SK-N-SH treated with all-trans-retinoic acid at 6 μM for 48 hours (cell line): Measurements from ENCODE around the gene GPC5.

Experiments
- ATAC-seq: fragments of 200-7000 bp; cut with Tn5 transposase; 3 replicates; pipeline ENCODE4 v1.9.1; 2020; ENCODE audit warnings: mild to moderate bottlenecking, moderate library complexity
- ARNTL ChIP-seq: fragments of 450-650 bp; formaldehyde crosslinking; IDR thresholded peaks from 2 replicates; pipeline ENCODE4 v1.5.0; 2020; ENCODE audit warnings: low read depth, mild to moderate bottlenecking, moderate library complexity, borderline replicate concordance
- BACH2 ChIP-seq: fragments of 250-450 bp; sonication (Bioruptor Pico); IDR thresholded peaks from 2 replicates; pipeline ENCODE4 v1.9.0; 2021; ENCODE audit warnings: mild to moderate bottlenecking, borderline replicate concordance
- CSDC2 ChIP-seq: fragments of 250-450 bp; sonication (Bioruptor Pico); IDR thresholded peaks from 2 replicates; pipeline ENCODE4 v1.5.0; 2020; ENCODE audit warnings: mild to moderate bottlenecking, moderate library complexity
- ESRRG ChIP-seq: fragments of 250-450 bp; sonication (Bioruptor Pico); IDR thresholded peaks from 2 replicates; pipeline ENCODE4 v1.6.1; 2021; ENCODE audit warnings: mild to moderate bottlenecking
- GLIS3 ChIP-seq: fragments of 250-450 bp; sonication (Bioruptor Pico); IDR thresholded peaks from 2 replicates; pipeline ENCODE4 v1.5.0; 2020; ENCODE audit warnings: mild to moderate bottlenecking, moderate library complexity
- OSR1 ChIP-seq: fragments of 250-450 bp; sonication (Bioruptor Pico); IDR thresholded peaks from 2 replicates; pipeline ENCODE4 v1.8.0; 2022; ENCODE audit warnings: moderate library complexity, mild to moderate bottlenecking, inconsistent platforms
- PPARA ChIP-seq: fragments of 250-450 bp; sonication (Bioruptor Pico); IDR thresholded peaks from 2 replicates; pipeline ENCODE4 v1.5.0; 2020; ENCODE audit warnings: mild to moderate bottlenecking, borderline replicate concordance
- RARB ChIP-seq: fragments of 250-450 bp; sonication (Bioruptor Pico); IDR thresholded peaks from 2 replicates; pipeline ENCODE4 v1.8.0; 2021; ENCODE audit warnings: mild to moderate bottlenecking, moderate library complexity
- TCF4 ChIP-seq: fragments of 250-450 bp; sonication (Bioruptor Pico); IDR thresholded peaks from 2 replicates; pipeline ENCODE4 v1.8.0; 2021; ENCODE audit warnings: mild to moderate bottlenecking, moderate library complexity, borderline replicate concordance
- TOX ChIP-seq: fragments of 250-450 bp; sonication (Bioruptor Pico); IDR thresholded peaks from 2 replicates; pipeline ENCODE4 v1.8.0; 2021; ENCODE audit warnings: mild to moderate bottlenecking, moderate library complexity, borderline replicate concordance
- ZC3H10 ChIP-seq: fragments of 250-450 bp; sonication (Bioruptor Pico); IDR thresholded peaks from 2 replicates; pipeline ENCODE4 v1.5.1; 2021; ENCODE audit warnings: mild to moderate bottlenecking, moderate library complexity
- ZFP3 ChIP-seq: fragments of 250-450 bp; sonication (Bioruptor Pico); IDR thresholded peaks from 2 replicates; pipeline ENCODE4 v1.5.0; 2020; ENCODE audit warnings: mild to moderate bottlenecking, moderate library complexity
- ZFP30 ChIP-seq: fragments of 450-650 bp; formaldehyde crosslinking; IDR thresholded peaks from 2 replicates; pipeline ENCODE4 v1.5.0; 2022; ENCODE audit warnings: mild to moderate bottlenecking, moderate library complexity
- ZNF565 ChIP-seq: fragments of 450-650 bp; formaldehyde crosslinking; conservative IDR thresholded peaks from 2 replicates; pipeline ENCODE4 v1.5.0; 2020; ENCODE audit warnings: low read depth, mild to moderate bottlenecking, moderate library complexity
- ZNF70 ChIP-seq: fragments of 450-650 bp; formaldehyde crosslinking; IDR thresholded peaks from 2 replicates; pipeline ENCODE4 v1.5.0; 2020; ENCODE audit warnings: mild to moderate bottlenecking, moderate library complexity
- ZNF8 ChIP-seq: fragments of 450-650 bp; formaldehyde crosslinking; IDR thresholded peaks from 2 replicates; pipeline ENCODE4 v1.5.0; 2020; ENCODE audit warnings: mild to moderate bottlenecking, moderate library complexity
- TF ChIP-seq, protein P1 (sequence below): fragments of 250-450 bp; sonication (Bioruptor Pico); IDR thresholded peaks from 2 replicates; pipeline ENCODE4 v1.8.0; 2021; ENCODE audit warnings: low read depth, mild to moderate bottlenecking, moderate library complexity, borderline replicate concordance
- TF ChIP-seq, protein P2 (sequence below): fragments of 250-450 bp; sonication (Bioruptor Pico); IDR thresholded peaks from 2 replicates; pipeline ENCODE4 v1.5.1; 2021; ENCODE audit warnings: mild to moderate bottlenecking, moderate library complexity
- TF ChIP-seq, protein P3 (sequence below): fragments of 250-450 bp; sonication (Bioruptor Pico); IDR thresholded peaks from 2 replicates; pipeline ENCODE4 v1.5.0; 2020; ENCODE audit warnings: mild to moderate bottlenecking, moderate library complexity
- TF ChIP-seq, protein P4 (sequence below): fragments of 250-450 bp; sonication (Bioruptor Pico); IDR thresholded peaks from 2 replicates; pipeline ENCODE4 v1.8.0; 2020; ENCODE audit warnings: mild to moderate bottlenecking, moderate library complexity, borderline replicate concordance

The GPC5 gene

DNA sequence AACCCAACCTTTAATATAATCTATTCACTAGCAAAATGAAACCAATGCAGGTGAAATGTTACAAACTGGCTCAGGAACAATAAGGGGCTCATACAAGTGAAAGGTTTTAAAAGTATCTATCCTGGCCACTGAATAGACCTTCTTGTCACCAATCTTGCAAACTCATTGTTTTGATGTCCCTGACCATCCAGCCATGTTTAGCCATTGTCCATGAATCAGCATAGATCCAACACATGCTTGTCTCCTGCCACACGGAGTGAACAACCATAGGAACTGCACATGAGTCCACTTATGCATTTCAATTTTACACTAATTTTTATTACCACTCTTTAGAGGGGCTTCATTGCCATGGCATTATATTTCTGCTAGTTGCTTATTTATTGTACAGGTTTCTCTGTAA lies 331.4 kb downstream of the GPC5 start:
- TF ChIP-seq, protein P1, sequence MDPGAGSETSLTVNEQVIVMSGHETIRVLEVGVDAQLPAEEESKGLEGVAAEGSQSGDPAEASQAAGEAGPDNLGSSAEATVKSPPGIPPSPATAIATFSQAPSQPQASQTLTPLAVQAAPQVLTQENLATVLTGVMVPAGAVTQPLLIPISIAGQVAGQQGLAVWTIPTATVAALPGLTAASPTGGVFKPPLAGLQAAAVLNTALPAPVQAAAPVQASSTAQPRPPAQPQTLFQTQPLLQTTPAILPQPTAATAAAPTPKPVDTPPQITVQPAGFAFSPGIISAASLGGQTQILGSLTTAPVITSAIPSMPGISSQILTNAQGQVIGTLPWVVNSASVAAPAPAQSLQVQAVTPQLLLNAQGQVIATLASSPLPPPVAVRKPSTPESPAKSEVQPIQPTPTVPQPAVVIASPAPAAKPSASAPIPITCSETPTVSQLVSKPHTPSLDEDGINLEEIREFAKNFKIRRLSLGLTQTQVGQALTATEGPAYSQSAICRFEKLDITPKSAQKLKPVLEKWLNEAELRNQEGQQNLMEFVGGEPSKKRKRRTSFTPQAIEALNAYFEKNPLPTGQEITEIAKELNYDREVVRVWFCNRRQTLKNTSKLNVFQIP (CRISPR knock-in tag), result no peak
- TF ChIP-seq TCF4 (CRISPR knock-in tag), result no peak
- TF ChIP-seq, protein P2, sequence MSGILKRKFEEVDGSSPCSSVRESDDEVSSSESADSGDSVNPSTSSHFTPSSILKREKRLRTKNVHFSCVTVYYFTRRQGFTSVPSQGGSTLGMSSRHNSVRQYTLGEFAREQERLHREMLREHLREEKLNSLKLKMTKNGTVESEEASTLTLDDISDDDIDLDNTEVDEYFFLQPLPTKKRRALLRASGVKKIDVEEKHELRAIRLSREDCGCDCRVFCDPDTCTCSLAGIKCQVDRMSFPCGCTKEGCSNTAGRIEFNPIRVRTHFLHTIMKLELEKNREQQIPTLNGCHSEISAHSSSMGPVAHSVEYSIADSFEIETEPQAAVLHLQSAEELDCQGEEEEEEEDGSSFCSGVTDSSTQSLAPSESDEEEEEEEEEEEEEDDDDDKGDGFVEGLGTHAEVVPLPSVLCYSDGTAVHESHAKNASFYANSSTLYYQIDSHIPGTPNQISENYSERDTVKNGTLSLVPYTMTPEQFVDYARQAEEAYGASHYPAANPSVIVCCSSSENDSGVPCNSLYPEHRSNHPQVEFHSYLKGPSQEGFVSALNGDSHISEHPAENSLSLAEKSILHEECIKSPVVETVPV (CRISPR knock-in tag), result no peak
- no peak for TF ChIP-seq BACH2 (CRISPR knock-in tag)
- TF ChIP-seq ZC3H10, result no peak
- no peak for TF ChIP-seq RARB (CRISPR knock-in tag)
- no peak for TF ChIP-seq ZNF8 (CRISPR knock-in tag)
- TF ChIP-seq CSDC2 (CRISPR knock-in tag), result no peak
- no peak for TF ChIP-seq ESRRG
- no peak for TF ChIP-seq OSR1 (CRISPR knock-in tag)
- TF ChIP-seq PPARA, result no peak
- ATAC-seq, result no peak

DNA sequence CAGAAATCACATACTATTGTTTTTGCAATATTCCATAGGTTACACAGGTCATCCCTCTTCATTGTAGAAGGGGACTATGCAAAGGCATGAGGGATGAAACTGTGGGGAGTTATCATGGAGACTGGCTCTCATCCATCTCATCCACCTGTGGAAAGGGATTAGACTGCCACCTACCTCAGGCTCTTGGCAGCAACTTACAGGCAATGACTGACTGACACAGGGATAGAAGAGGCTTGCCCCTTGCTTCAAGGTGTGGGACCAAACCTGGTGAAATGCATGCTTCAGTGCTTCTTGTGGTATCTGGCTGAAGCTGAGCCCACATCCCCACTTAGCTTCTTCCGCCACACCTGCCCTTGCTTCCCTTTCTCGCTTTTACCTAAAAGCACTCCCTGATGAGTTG lies 341.3 kb downstream of the GPC5 start:
- no peak for ATAC-seq
- no peak for TF ChIP-seq ZNF70 (CRISPR knock-in tag)
- TF ChIP-seq, protein P3, sequence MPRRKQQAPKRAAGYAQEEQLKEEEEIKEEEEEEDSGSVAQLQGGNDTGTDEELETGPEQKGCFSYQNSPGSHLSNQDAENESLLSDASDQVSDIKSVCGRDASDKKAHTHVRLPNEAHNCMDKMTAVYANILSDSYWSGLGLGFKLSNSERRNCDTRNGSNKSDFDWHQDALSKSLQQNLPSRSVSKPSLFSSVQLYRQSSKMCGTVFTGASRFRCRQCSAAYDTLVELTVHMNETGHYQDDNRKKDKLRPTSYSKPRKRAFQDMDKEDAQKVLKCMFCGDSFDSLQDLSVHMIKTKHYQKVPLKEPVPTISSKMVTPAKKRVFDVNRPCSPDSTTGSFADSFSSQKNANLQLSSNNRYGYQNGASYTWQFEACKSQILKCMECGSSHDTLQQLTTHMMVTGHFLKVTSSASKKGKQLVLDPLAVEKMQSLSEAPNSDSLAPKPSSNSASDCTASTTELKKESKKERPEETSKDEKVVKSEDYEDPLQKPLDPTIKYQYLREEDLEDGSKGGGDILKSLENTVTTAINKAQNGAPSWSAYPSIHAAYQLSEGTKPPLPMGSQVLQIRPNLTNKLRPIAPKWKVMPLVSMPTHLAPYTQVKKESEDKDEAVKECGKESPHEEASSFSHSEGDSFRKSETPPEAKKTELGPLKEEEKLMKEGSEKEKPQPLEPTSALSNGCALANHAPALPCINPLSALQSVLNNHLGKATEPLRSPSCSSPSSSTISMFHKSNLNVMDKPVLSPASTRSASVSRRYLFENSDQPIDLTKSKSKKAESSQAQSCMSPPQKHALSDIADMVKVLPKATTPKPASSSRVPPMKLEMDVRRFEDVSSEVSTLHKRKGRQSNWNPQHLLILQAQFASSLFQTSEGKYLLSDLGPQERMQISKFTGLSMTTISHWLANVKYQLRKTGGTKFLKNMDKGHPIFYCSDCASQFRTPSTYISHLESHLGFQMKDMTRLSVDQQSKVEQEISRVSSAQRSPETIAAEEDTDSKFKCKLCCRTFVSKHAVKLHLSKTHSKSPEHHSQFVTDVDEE (CRISPR knock-in tag), result no peak
- TF ChIP-seq, all 23 proteins: peak for 0

DNA sequence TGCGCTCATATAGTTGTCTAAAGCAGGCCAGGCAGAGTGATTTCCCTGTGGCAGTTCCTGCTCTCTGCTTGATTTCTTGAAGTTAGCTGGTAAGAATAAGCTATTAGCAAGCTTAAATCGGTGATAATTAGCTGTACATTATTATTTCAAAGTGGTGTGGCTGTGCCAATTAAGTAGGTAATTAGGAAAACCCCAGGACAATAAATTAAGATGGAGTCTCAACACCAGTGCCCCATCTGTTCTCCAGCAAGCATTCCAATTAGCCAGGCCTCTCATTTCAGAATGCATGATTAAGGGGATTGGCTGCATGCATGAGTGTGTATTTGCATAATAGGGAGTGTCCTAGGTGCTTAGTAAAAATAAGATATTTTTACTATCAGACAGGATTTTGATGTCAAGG lies 342.3 kb downstream of the GPC5 start:
- TF ChIP-seq, protein P4, sequence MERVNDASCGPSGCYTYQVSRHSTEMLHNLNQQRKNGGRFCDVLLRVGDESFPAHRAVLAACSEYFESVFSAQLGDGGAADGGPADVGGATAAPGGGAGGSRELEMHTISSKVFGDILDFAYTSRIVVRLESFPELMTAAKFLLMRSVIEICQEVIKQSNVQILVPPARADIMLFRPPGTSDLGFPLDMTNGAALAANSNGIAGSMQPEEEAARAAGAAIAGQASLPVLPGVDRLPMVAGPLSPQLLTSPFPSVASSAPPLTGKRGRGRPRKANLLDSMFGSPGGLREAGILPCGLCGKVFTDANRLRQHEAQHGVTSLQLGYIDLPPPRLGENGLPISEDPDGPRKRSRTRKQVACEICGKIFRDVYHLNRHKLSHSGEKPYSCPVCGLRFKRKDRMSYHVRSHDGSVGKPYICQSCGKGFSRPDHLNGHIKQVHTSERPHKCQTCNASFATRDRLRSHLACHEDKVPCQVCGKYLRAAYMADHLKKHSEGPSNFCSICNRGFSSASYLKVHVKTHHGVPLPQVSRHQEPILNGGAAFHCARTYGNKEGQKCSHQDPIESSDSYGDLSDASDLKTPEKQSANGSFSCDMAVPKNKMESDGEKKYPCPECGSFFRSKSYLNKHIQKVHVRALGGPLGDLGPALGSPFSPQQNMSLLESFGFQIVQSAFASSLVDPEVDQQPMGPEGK (CRISPR knock-in tag), result no peak
- TF ChIP-seq, protein P1 (CRISPR knock-in tag), result no peak
- TF ChIP-seq RARB (CRISPR knock-in tag), result no peak
- TF ChIP-seq ZNF70 (CRISPR knock-in tag), result no peak
- TF ChIP-seq, protein P3 (CRISPR knock-in tag), result no peak
- TF ChIP-seq ZFP30, result no peak
- TF ChIP-seq, protein P2 (CRISPR knock-in tag), result no peak
- no peak for TF ChIP-seq ZNF565 (CRISPR knock-in tag)
- no peak for TF ChIP-seq TOX
- no peak for TF ChIP-seq BACH2 (CRISPR knock-in tag)
- TF ChIP-seq ZFP3 (CRISPR knock-in tag), result no peak
- no peak for TF ChIP-seq ARNTL (CRISPR knock-in tag)
- no peak for TF ChIP-seq GLIS3 (CRISPR knock-in tag)
- no peak for TF ChIP-seq ESRRG
- TF ChIP-seq, all 23 proteins: peak for 0

More for the DNA sequence above, 342.3 kb downstream of the GPC5 start:
- no peak for ATAC-seq
